ENCODE data around the gene FGFR3.

The FGFR3 gene

DNA sequence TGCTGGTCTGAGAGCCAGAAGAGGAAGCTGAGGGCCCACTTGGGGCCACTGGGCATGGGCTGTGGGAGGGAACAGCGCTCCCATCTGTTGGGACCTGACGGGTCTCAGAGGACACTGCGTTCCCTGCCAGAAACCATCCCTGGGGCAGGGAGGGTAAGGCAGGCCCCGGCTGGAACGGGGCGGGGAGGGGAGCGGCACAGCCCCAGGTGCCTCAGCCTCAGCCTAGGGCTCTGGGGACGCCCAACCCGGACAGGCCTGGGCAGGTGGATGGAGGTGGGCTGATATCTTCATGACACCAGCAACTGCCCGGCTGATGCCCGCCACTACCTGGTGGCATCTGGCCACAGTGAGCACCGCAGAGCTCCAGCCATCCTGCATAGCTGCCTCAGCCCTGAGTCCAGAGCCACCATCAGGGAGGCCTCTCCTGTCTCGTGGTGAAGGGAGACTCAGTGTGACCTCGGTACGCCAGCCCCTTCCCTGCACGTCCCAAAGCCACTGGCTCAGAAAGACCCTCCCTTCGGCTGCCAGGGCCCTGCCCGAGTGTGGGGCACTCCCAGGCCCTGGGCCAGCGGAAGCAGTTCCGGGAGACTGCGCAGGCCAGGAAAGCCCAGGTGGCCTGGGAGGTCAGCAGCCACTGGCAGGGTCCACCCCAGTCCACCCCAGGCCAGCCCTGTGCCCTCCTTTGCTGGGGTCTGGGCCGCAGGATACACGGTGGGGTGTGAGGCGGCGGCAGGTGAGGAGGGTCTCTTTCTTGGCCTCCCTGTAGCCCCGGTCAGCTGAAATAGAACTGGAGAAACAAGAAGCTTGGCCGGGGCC lies 34.6 kb upstream of the FGFR3 start:
- ChIA-PET POLR2A (no interaction called here), CTCF (interaction anchor here (1.1 to 4.5 kb wide), 3 partner anchors 11 to 65 kb away, joined by 4 to 20 read pairs (median 4); no protein-coding TSS in a partner anchor)
- H3K4me3 ChIP-seq (ENCODE audit: low read depth, low read length) = no peak overlapping the region
- TF ChIP-seq, protein P1, sequence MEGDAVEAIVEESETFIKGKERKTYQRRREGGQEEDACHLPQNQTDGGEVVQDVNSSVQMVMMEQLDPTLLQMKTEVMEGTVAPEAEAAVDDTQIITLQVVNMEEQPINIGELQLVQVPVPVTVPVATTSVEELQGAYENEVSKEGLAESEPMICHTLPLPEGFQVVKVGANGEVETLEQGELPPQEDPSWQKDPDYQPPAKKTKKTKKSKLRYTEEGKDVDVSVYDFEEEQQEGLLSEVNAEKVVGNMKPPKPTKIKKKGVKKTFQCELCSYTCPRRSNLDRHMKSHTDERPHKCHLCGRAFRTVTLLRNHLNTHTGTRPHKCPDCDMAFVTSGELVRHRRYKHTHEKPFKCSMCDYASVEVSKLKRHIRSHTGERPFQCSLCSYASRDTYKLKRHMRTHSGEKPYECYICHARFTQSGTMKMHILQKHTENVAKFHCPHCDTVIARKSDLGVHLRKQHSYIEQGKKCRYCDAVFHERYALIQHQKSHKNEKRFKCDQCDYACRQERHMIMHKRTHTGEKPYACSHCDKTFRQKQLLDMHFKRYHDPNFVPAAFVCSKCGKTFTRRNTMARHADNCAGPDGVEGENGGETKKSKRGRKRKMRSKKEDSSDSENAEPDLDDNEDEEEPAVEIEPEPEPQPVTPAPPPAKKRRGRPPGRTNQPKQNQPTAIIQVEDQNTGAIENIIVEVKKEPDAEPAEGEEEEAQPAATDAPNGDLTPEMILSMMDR (IDR thresholded peaks at IDR 0.05; ENCODE audit: insufficient read depth, low read length, missing control alignments) = no peak
- no peak for DNase-seq (ENCODE audit: low read depth, low spot score)

DNA sequence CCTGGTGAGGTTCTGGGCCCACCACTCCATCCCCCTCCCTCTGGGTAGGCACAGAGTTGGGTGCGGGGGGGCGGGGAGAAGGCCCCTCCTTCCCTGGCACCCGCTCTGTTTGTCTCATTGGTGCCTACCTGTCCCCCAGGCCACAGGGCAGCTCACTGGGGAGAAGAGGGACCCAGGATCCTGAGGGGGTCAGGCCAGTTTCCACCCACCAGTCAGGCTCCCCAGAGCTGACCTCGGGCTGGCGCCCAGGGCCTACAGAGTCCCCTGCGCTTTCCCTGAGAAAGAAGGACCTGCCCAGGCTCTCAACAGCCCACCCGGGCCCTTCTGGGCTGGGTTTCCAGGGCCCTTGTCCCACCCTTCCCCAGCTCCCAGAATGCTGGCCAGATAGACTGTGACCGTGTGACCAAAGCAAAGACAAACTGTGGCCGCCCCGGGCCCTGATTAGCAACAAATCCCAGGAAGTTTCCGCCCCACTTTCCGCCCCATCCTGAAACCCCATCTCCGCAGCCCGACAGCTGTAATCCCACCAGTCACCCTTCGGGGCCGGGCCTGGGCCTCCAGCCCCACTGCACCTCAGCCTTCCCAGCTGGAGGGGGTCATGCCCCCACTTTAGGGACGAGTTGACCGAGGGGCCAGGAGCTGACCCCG lies 33.8 kb upstream of the FGFR3 start:
- ChIA-PET CTCF (interaction anchor here (1.1 to 4.5 kb wide), 3 partner anchors 12 to 66 kb away, joined by 4 to 20 read pairs (median 4); no protein-coding TSS in a partner anchor), POLR2A (no interaction called here)
- no peak for DNase-seq (ENCODE audit: low read depth, low spot score)
- TF ChIP-seq, protein P1 (IDR thresholded peaks at IDR 0.05; ENCODE audit: insufficient read depth, low read length, missing control alignments) = no peak
- H3K4me3 ChIP-seq (ENCODE audit: low read depth, low read length) = no peak overlapping the region

DNA sequence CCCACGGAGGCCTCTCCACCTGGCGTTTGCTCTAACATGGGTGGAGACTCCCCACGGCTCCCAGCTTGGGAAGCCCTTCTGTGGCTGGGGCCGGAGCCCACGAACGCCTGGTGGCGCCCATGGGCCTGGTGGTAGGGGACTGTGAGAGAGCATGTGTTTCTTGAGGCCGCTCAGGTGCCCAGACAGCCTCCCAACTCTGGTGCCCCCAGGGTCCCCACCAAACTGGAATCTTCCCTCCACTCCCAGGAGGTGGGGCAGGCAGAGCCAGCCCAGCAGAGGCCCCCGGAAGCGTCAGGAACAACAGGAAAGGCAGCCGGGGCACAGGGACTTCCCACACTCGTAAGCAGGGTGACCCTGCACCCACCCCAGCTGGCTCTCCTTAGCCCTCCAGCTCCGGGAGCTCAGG lies 33.3 kb upstream of the FGFR3 start:
- ChIA-PET CTCF (interaction anchor here (1.7 to 4.5 kb wide), 2 partner anchors 12 to 50 kb away, joined by 4 to 20 read pairs; no protein-coding TSS in a partner anchor), POLR2A (no interaction called here)
- TF ChIP-seq, protein P1 (IDR thresholded peaks at IDR 0.05; ENCODE audit: insufficient read depth, low read length, missing control alignments) = no peak
- no peak overlapping the region for H3K4me3 ChIP-seq (ENCODE audit: low read depth, low read length)
- DNase-seq (ENCODE audit: low read depth, low spot score) = no peak

DNA sequence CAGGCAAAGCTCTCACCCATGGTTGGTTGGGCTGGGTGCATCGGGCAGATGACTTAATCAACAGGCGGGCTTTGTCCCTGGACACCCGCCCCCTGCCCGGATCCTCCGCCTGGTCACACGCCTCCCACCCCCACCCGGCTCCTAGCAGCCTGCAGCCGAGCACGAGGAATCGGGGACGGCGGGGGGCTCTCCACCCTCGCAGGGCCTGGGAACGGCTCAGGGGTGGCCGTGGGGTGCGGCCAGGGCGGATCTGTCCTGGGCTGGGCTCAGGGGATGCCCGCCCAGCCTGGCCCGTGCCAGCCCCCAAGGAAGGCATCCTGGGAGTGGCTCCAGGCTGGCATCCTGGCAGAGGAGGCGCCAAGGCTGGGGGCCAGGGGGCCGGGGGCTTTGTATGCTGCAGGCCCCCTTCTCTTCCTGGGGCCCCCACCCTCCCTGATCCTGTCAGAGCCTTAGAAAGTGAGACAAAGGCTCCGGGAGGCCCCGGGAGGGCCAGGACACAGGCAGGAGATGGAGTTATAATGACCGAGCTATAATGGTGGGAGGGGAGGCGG lies 32.5 kb upstream of the FGFR3 start:
- CTCF ChIA-PET = interaction anchor here (1.6 to 1.7 kb wide), 2 partner anchors 49 to 139 kb away, joined by 4 to 6 read pairs; no protein-coding TSS in a partner anchor
- POLR2A ChIA-PET = no interaction called here
- TF ChIP-seq, protein P1 (IDR thresholded peaks at IDR 0.05; ENCODE audit: insufficient read depth, low read length, missing control alignments) = no peak
- no peak for DNase-seq (ENCODE audit: low read depth, low spot score)
- no peak overlapping the region for H3K4me3 ChIP-seq (ENCODE audit: low read depth, low read length)

DNA sequence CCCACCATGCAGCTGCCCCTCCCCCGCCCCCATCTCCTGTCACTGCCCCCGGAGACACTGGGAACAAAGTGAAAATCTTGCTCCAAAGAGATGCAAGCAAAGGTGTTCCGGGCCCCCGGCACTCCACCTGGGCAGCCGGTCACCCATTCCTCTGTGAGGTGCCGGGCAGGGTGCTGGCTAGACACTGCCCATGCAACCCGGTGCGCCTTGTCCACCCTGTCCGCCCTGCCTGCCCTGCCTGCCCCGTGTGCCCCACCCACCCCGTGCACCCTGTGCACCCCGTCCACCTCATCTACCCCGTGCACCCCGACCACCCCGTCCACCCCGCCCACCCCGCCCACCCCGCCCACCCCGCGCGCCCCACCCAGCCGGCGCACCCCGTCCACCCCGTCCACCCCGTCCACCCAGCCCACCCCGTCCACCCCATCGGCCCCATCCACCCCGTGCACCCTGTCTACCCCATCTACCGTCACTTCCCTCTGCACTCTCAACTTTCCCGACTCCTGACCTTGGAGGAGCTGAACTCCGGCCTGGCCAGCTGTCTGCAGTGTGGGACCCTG lies 31.9 kb upstream of the FGFR3 start:
- ChIA-PET CTCF (interaction anchor here (1.6 kb wide), 1 partner anchor 138 kb away, joined by 6 read pairs; no protein-coding TSS in a partner anchor), POLR2A (no interaction called here)
- no peak for DNase-seq (ENCODE audit: low read depth, low spot score)
- TF ChIP-seq, protein P1 (IDR thresholded peaks at IDR 0.05; ENCODE audit: insufficient read depth, low read length, missing control alignments) = no peak
- no peak overlapping the region for H3K4me3 ChIP-seq (ENCODE audit: low read depth, low read length)

All from AG04449 (cell line).